Panc1 (cell line): Measurements from ENCODE around the gene GPR32. TPM values are rescaled to one million over a fixed set of nuclear protein-coding genes. Genes with fewer than 3 reads are reported as not detected.
"Not testable (repeated sequence)": the region's sequence is repeated elsewhere in the genome, so short reads cannot be mapped to it uniquely, and the experiment has no call there.

Experiments used
- ATAC-seq: fragments of 200-7000 bp; cut with Tn5 transposase; 2 replicates; pipeline ENCODE4 v1.9.1; 2020; ENCODE audit warnings: mild to moderate bottlenecking, moderate library complexity
- Bru-seq: library from RNA; stranded (reverse); fragments of 400-500 nt; gene quantifications from one replicate; lab custom pipeline; 2021; lab: Mats Ljungman, UMichigan
- BruChase-seq, 2 experiments: library from RNA; stranded (reverse); fragments of 400-500 nt; gene quantifications; one replicate each; lab custom pipeline; 2021; lab: Mats Ljungman, UMichigan
- BruUV-seq: library from RNA; stranded (reverse); fragments of 400-500 nt; replicated peaks from 2 replicates; lab custom pipeline; 2021; lab: Mats Ljungman, UMichigan
- CTCF ChIA-PET: fragments of 300-600 bp; sonication (Branson Sonifier 250); formaldehyde crosslinking; loops from one replicate; lab custom pipeline; 2022; ENCODE audit warnings: antibody characterized with exemption; lab: Charles Lee
- POLR2A ChIA-PET: fragments of 300-600 bp; sonication (Branson Sonifier 250); formaldehyde crosslinking; loops from one replicate; lab custom pipeline; 2022; ENCODE audit warnings: antibody characterized with exemption; lab: Charles Lee
- DNase-seq: peaks from one replicate; pipeline ENCODE4 v3.0.0-alpha.2; 2010; ENCODE audit warnings: low read depth, low spot score
- H3K27ac ChIP-seq: 2 replicates; pipeline ENCODE4 v1.5.1; 2011; ENCODE audit warnings: mild to moderate bottlenecking, low read length, inconsistent platforms
- H3K27me3 ChIP-seq: fragments of 200-500 bp; sonication (Bioruptor generic); 2 replicates; pipeline ENCODE4 v1.6.0; 2014; ENCODE audit warnings: low read length, inconsistent platforms; ENCODE audit not compliant: control insufficient read depth, insufficient read depth
- H3K36me3 ChIP-seq: fragments of 200-500 bp; sonication (Bioruptor generic); 2 replicates; pipeline ENCODE4 v1.5.1; 2014; ENCODE audit warnings: inconsistent platforms, mild to moderate bottlenecking, low read length, moderate library complexity; ENCODE audit not compliant: control insufficient read depth, insufficient read depth
- H3K4me1 ChIP-seq: 2 replicates; pipeline ENCODE4 v1.5.1; 2011; ENCODE audit warnings: inconsistent platforms, mild to moderate bottlenecking, low read length, moderate library complexity; ENCODE audit not compliant: control insufficient read depth, insufficient read depth
- H3K4me3 ChIP-seq, 2 experiments: 2 replicates each; pipeline ENCODE4 v1.5.1; 2011 to 2012; ENCODE audit warnings: low read depth in 2 of 2, low read length in 2 of 2, mild to moderate bottlenecking in 2 of 2, inconsistent platforms in 1 of 2, moderate library complexity in 1 of 2
- H3K9me3 ChIP-seq: fragments of 200-500 bp; sonication (Bioruptor generic); 2 replicates; pipeline ENCODE4 v1.5.1; 2014; ENCODE audit warnings: low read depth, mild to moderate bottlenecking, inconsistent platforms, low read length, moderate library complexity; ENCODE audit not compliant: control insufficient read depth, insufficient read depth
- POLR2AphosphoS5 ChIP-seq: IDR thresholded peaks from 2 replicates; pipeline ENCODE4 v1.6.1; 2012; ENCODE audit warnings: mild to moderate bottlenecking, low read depth, low read length, moderate library complexity
- SIN3A ChIP-seq: IDR thresholded peaks from 2 replicates; pipeline ENCODE4 v1.6.1; 2012; ENCODE audit warnings: low read depth, mild to moderate bottlenecking, low read length, moderate library complexity, borderline replicate concordance; ENCODE audit not compliant: insufficient read depth
- TCF7L2 ChIP-seq: IDR thresholded peaks from 2 replicates; pipeline ENCODE4 v1.6.1; 2011; ENCODE audit warnings: mild to moderate bottlenecking, low read depth, low read length, inconsistent platforms
- in situ Hi-C: cut with HindIII; loops from 2 replicates; pipeline ENCODE4 v1.10.0; 2016; ENCODE audit warnings: low sequenced_read_pairs, low pct_unique_long_range_greater_than_20kb
- intact Hi-C: fragments of 100-400 bp; cut with micrococcal nuclease; formaldehyde crosslinking; loops from one replicate; pipeline ENCODE4 v1.10.0; 2022; ENCODE audit not compliant: unreplicated experiment
- long read RNA-seq: library from polyadenylated mRNA; unstranded; transcript quantifications from one replicate; pipeline ENCODE4 v2.0.0, GENCODE V29; 2021; ENCODE audit not compliant: unreplicated experiment
- polyA plus RNA-seq: library from polyadenylated mRNA; unstranded; fragments of >200 nt; gene quantifications from one replicate; pipeline ENCODE4 v1.2.1, GENCODE V29; 2012; ENCODE audit warnings: missing spikeins; ENCODE audit not compliant: insufficient read length
- total RNA-seq: library from RNA; stranded (reverse); gene quantifications from one replicate; pipeline ENCODE4 v1.2.1, GENCODE V29; 2021; ENCODE audit not compliant: unreplicated experiment
- TF ChIP-seq, protein P1 (sequence below), 2 experiments: IDR thresholded peaks; 2 replicates each; pipeline ENCODE4 v1.6.1; 2011 to 2012; ENCODE audit warnings: low read depth in 2 of 2, control low read depth in 1 of 2, low read length in 1 of 2, mild to moderate bottlenecking in 1 of 2, moderate library complexity in 1 of 2; ENCODE audit not compliant: insufficient read depth in 1 of 2
- TF ChIP-seq, protein P2 (sequence below): fragments of 450-650 bp; IDR thresholded peaks from 2 replicates; pipeline ENCODE4 v1.5.1; 2017; ENCODE audit warnings: mild to moderate bottlenecking

GPR32 gene, protein sequence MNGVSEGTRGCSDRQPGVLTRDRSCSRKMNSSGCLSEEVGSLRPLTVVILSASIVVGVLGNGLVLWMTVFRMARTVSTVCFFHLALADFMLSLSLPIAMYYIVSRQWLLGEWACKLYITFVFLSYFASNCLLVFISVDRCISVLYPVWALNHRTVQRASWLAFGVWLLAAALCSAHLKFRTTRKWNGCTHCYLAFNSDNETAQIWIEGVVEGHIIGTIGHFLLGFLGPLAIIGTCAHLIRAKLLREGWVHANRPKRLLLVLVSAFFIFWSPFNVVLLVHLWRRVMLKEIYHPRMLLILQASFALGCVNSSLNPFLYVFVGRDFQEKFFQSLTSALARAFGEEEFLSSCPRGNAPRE
- not detected for total RNA-seq
- not detected for polyA plus RNA-seq
- not detected for Bru-seq, nascent RNA
- not detected for BruChase-seq, experiment 1, labeled RNA remaining after a 2-hour chase
- BruChase-seq, experiment 2, labeled RNA remaining after a 6-hour chase = not detected
- long read RNA-seq = 0 reads

DNA sequence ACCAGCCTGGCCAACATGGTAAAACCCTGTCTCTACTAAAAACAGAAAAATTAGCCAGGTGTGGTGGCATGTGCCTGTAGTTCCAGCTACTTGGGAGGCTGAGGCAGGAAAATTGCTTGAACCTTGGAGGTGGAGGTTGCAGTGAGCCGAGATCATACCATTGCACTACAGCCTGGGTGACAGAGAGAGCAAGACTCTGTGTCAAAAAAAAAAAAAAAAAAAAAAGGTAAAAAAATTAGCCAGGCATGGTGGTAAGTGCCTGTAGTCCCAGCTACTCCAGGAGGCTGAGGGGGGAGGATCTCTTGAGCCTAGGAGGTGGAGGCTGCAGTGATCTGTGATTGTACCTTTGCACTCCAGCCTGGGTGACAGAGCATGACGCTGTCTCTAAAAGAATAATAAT is at the start of gene GPR32:
Gene GPR32 (plus strand): TSS at position 301 of the 400 bp plus-strand sequence. CDS start 137 bp downstream, outside the sequence.
- ATAC-seq = not testable (repeated sequence)

DNA sequence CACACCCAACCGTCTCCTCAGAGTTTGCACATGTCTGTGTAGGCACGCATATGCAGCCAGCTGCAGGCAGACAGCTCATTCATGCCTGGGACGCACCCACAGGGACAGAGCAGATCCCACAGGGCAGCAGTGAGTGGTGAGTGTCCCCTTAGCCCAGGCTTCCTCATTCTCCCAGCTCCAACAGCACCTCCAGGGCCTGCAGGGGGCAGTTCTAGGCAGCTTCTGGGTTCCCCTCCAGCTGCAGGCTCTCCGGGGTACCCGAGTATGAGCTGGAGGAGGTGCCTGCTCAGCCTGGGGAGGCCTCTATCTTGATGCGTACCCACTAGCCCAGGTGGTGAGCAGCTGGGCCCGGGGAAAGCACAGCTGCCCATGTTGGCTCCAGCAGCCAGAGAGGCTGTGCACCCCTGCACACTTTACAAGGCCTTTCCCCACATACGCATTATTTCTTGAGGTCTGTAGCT is 49.3 kb upstream of the GPR32 start:
- ATAC-seq = peak; percentile 57
- in situ Hi-C loops = no loop called here
- no peaks in the 10 kb centered on the region; the same call in 1 of the 2 replicates for H3K36me3 ChIP-seq
- no peak for DNase-seq
- CTCF ChIA-PET = no interaction called here
- no peak overlapping the region for H3K4me3 ChIP-seq
- no peak for TF ChIP-seq SIN3A
- no peak for TF ChIP-seq TCF7L2
- TF ChIP-seq, protein P1, sequence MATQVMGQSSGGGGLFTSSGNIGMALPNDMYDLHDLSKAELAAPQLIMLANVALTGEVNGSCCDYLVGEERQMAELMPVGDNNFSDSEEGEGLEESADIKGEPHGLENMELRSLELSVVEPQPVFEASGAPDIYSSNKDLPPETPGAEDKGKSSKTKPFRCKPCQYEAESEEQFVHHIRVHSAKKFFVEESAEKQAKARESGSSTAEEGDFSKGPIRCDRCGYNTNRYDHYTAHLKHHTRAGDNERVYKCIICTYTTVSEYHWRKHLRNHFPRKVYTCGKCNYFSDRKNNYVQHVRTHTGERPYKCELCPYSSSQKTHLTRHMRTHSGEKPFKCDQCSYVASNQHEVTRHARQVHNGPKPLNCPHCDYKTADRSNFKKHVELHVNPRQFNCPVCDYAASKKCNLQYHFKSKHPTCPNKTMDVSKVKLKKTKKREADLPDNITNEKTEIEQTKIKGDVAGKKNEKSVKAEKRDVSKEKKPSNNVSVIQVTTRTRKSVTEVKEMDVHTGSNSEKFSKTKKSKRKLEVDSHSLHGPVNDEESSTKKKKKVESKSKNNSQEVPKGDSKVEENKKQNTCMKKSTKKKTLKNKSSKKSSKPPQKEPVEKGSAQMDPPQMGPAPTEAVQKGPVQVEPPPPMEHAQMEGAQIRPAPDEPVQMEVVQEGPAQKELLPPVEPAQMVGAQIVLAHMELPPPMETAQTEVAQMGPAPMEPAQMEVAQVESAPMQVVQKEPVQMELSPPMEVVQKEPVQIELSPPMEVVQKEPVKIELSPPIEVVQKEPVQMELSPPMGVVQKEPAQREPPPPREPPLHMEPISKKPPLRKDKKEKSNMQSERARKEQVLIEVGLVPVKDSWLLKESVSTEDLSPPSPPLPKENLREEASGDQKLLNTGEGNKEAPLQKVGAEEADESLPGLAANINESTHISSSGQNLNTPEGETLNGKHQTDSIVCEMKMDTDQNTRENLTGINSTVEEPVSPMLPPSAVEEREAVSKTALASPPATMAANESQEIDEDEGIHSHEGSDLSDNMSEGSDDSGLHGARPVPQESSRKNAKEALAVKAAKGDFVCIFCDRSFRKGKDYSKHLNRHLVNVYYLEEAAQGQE (IDR thresholded peaks at IDR 0.05; ENCODE audit: insufficient read depth in 1 of 2, low read depth in 2 of 2, low read length in 1 of 2) = no peak
- TF ChIP-seq, protein P2, sequence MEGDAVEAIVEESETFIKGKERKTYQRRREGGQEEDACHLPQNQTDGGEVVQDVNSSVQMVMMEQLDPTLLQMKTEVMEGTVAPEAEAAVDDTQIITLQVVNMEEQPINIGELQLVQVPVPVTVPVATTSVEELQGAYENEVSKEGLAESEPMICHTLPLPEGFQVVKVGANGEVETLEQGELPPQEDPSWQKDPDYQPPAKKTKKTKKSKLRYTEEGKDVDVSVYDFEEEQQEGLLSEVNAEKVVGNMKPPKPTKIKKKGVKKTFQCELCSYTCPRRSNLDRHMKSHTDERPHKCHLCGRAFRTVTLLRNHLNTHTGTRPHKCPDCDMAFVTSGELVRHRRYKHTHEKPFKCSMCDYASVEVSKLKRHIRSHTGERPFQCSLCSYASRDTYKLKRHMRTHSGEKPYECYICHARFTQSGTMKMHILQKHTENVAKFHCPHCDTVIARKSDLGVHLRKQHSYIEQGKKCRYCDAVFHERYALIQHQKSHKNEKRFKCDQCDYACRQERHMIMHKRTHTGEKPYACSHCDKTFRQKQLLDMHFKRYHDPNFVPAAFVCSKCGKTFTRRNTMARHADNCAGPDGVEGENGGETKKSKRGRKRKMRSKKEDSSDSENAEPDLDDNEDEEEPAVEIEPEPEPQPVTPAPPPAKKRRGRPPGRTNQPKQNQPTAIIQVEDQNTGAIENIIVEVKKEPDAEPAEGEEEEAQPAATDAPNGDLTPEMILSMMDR = no peak
- no peak for TF ChIP-seq POLR2AphosphoS5
- H3K27ac ChIP-seq = no peak overlapping the region
- POLR2A ChIA-PET = no interaction called here
- no peaks in the 10 kb centered on the region for H3K4me1 ChIP-seq
- H3K9me3 ChIP-seq = no peaks in the 10 kb centered on the region
- BruUV-seq = no TSS peak
- intact Hi-C loops = no loop called here
- peaks cover 2% of the 10 kb centered on the region; the same call in 1 of the 2 replicates for H3K27me3 ChIP-seq

More for the DNA sequence above, at the start of gene GPR32:
- DNase-seq, H3K4me3 ChIP-seq, H3K27ac ChIP-seq, POLR2A ChIA-PET, H3K27me3 ChIP-seq, H3K4me1 ChIP-seq, BruUV-seq, H3K36me3 ChIP-seq, in situ Hi-C loops, CTCF ChIA-PET, intact Hi-C loops, H3K9me3 ChIP-seq: not testable (repeated sequence)
